ENCODE data around the gene AUTS2.

The AUTS2 gene

GRCh38 chr7:70416986-70417655 is 818.8 kb downstream of the AUTS2 start:
- no peak for DNase-seq (ENCODE audit: low spot score)

- no peak for DNase-seq (ENCODE audit: low spot score)
Observed at GRCh38 chr7:70419526-70420380, 821.5 kb downstream of the AUTS2 start.

- no peak for DNase-seq (ENCODE audit: low spot score)
Observed at GRCh38 chr7:70420381-70420662, 822.0 kb downstream of the AUTS2 start.

GRCh38 chr7:70421319-70421718 is 823.0 kb downstream of the AUTS2 start:
- no peak for DNase-seq (ENCODE audit: low spot score)

GRCh38 chr7:70426249-70426880 is 828.1 kb downstream of the AUTS2 start:
- no peak for DNase-seq (ENCODE audit: low spot score)

- no peak for DNase-seq (ENCODE audit: low spot score)
Observed at GRCh38 chr7:70432567-70433001, 834.3 kb downstream of the AUTS2 start.

GRCh38 chr7:70434376-70434775 is 836.1 kb downstream of the AUTS2 start:
- no peak for DNase-seq (ENCODE audit: low spot score)

GRCh38 chr7:70434821-70435220 is 836.5 kb downstream of the AUTS2 start:
- no peak for DNase-seq (ENCODE audit: low spot score)

- no peak for DNase-seq (ENCODE audit: low spot score)
Observed at GRCh38 chr7:70435634-70436033, 837.4 kb downstream of the AUTS2 start.

GRCh38 chr7:70436790-70437350 is 838.6 kb downstream of the AUTS2 start:
- no peak for DNase-seq (ENCODE audit: low spot score)

- no peak for DNase-seq (ENCODE audit: low spot score)
Observed at GRCh38 chr7:70439651-70440050, 841.4 kb downstream of the AUTS2 start.

- DNase-seq (ENCODE audit: low spot score): no peak
Observed at GRCh38 chr7:70446448-70447143, 848.3 kb downstream of the AUTS2 start.

- DNase-seq (ENCODE audit: low spot score): no peak
Observed at GRCh38 chr7:70448312-70448906, 850.1 kb downstream of the AUTS2 start.

GRCh38 chr7:70450731-70451130 is 852.5 kb downstream of the AUTS2 start:
- DNase-seq (ENCODE audit: low spot score): no peak

GRCh38 chr7:70455925-70456324 is 857.6 kb downstream of the AUTS2 start:
- DNase-seq (ENCODE audit: low spot score): no peak

- no peak for DNase-seq (ENCODE audit: low spot score)
Observed at GRCh38 chr7:70456719-70457118, 858.4 kb downstream of the AUTS2 start.

- no peak for DNase-seq (ENCODE audit: low spot score)
Observed at GRCh38 chr7:70457482-70457881, 859.2 kb downstream of the AUTS2 start.

GRCh38 chr7:70457883-70458680 is 859.8 kb downstream of the AUTS2 start:
- DNase-seq (ENCODE audit: low spot score): no peak

GRCh38 chr7:70458745-70459144 is 860.5 kb downstream of the AUTS2 start:
- DNase-seq (ENCODE audit: low spot score): no peak

GRCh38 chr7:70459546-70459945 is 861.3 kb downstream of the AUTS2 start:
- DNase-seq (ENCODE audit: low spot score): no peak

GRCh38 chr7:70460071-70460470 is 861.8 kb downstream of the AUTS2 start:
- DNase-seq (ENCODE audit: low spot score): no peak
